ENCODE results near the gene ANXA1.

DNA sequence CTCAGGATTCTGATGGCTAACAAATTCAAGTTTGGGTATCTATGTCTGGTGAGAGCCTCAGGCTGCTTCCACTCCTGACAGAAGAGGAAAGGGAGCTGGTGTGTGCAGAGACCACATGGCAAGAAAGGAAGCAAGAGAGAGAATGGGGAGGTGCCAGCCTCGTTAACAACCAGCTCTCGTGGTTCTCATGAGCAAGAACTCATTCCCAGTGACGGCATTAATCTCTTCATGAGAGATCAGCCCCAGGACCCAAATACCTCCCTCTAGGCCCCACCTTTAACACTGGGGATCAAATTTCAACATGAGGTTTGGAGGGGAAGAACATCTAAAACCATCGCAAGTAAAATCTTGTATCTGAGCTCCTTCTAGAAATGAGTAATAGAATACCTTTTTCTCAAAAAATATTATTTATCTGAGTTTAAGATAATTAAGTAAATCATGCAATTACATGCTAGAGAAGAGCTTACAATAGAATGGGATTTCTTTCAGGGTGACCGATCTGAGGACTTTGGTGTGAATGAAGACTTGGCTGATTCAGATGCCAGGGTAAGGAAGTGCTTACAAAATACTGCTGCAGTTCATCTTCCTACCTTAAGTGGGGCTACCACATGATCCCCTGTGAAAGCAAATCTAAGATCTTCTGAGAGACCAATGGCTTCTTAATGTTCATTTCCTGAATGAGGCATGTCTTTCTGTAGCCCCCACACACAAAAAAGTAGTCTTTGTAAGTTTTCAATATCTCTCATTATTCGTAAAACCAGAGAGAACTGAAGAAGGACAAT, 11.5 kb downstream of the ANXA1 start:
- no peak for TF ChIP-seq POLR2AphosphoS5 (IDR thresholded peaks at IDR 0.05)
- no peak for TF ChIP-seq POLR2A (IDR thresholded peaks at IDR 0.05)
